ENCODE data around the gene SIGLEC12. TPM values are rescaled to one million over a fixed set of nuclear protein-coding genes. Genes with fewer than 3 reads are reported as not detected.

SIGLEC12 gene
- total RNA-seq, 4 donors from 2014 or later, result 0.11 TPM; not detected in 3

DNA sequence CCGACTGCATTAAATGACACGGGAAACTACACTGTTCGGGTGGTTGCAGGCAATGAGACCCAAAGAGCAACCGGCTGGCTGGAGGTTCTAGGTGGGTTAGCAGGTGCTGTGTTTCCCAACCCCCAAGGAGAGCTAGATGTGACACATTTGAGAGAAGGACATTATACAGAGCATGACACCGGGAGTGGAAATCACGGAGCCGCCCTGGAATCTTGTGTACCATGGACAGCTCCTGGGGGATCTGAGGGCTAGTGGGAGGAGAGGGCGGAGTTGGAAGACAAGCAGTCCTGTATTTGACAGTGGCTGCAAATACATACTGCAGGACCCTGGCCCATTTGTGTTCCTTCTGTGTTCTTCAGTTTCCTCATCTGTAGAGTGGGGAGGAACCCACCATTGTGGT is 21.0 kb downstream of the SIGLEC12 start:
- Histone ChIP-seq H3K9me3 (no peaks in the 10 kb centered on the region), H3K27ac (no peak overlapping the region), H3K4me3 (replicated peaks in 1 of 3) (no peak overlapping the region), H3K4me1 (no peaks in the 10 kb centered on the region), H3K36me3 (no peaks in the 10 kb centered on the region), H3K27me3 (no peaks in the 10 kb centered on the region)
- 11 to 40% methylated on average over 4 to 8 of the region's 8 CpGs for WGBS, 2 donors
- no peak for DNase-seq
- no peak for TF ChIP-seq POLR2A (IDR thresholded peaks at IDR 0.05)
- TF ChIP-seq, protein P1, sequence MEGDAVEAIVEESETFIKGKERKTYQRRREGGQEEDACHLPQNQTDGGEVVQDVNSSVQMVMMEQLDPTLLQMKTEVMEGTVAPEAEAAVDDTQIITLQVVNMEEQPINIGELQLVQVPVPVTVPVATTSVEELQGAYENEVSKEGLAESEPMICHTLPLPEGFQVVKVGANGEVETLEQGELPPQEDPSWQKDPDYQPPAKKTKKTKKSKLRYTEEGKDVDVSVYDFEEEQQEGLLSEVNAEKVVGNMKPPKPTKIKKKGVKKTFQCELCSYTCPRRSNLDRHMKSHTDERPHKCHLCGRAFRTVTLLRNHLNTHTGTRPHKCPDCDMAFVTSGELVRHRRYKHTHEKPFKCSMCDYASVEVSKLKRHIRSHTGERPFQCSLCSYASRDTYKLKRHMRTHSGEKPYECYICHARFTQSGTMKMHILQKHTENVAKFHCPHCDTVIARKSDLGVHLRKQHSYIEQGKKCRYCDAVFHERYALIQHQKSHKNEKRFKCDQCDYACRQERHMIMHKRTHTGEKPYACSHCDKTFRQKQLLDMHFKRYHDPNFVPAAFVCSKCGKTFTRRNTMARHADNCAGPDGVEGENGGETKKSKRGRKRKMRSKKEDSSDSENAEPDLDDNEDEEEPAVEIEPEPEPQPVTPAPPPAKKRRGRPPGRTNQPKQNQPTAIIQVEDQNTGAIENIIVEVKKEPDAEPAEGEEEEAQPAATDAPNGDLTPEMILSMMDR (IDR thresholded peaks at IDR 0.05), result no peak
- intact Hi-C loops (cut with DNase I), result no loop called here

DNA sequence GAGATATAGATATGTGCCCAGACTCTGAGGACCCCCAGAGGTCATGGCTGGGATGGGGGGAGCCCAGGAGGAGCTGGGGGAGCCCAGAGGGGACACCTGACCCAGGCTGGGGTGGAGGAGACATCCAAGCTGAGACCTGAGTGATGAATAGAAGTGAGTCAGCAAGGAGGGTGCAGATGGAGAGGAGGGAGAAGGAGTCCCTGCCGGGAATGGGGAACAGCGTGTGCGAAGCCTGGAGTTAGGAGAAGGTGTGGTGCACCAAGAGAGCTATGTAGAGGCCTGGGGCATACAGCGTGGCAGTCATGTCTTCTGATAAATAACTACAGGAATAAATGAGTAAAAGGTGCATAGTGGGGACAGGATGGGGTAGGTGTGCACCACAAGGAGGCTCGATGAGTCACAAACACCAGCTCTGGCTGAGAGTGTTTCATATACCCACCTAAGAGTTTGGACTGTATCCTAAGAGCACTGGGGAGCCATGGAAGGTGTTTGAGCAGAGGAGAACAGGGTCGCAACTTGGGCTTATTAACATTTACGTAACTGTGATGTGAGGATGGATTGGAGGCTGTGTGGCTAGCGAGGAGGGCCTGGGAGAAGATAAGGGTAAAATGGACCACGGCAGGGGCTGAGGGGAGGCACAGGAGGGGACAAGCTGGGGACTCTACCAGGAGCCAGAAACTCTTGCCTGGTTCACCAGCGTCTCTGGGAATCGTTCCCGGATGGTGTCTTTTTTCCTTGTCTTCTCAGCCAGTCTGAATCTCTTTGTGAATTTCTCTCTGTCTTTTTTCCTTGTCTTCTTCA is 21.9 kb downstream of the SIGLEC12 start:
- H3K36me3 ChIP-seq, result no peaks in the 10 kb centered on the region
- TF ChIP-seq POLR2A (IDR thresholded peaks at IDR 0.05), result no peak
- TF ChIP-seq, protein P1 (IDR thresholded peaks at IDR 0.05), result no peak
- H3K27me3 ChIP-seq, result no peaks in the 10 kb centered on the region
- H3K27ac ChIP-seq, result no peak overlapping the region
- no peak for DNase-seq
- no peaks in the 10 kb centered on the region for H3K9me3 ChIP-seq
- intact Hi-C loops (cut with DNase I), result loop anchor here (10.0 kb wide), 1 partner anchor 175 kb away; no protein-coding TSS in a partner anchor
- H3K4me3 ChIP-seq (replicated peaks in 1 of 3), result no peak overlapping the region
- WGBS, 2 donors, result 81 to 84% methylated on average over 12 of the region's 12 CpGs
- no peaks in the 10 kb centered on the region for H3K4me1 ChIP-seq

DNA sequence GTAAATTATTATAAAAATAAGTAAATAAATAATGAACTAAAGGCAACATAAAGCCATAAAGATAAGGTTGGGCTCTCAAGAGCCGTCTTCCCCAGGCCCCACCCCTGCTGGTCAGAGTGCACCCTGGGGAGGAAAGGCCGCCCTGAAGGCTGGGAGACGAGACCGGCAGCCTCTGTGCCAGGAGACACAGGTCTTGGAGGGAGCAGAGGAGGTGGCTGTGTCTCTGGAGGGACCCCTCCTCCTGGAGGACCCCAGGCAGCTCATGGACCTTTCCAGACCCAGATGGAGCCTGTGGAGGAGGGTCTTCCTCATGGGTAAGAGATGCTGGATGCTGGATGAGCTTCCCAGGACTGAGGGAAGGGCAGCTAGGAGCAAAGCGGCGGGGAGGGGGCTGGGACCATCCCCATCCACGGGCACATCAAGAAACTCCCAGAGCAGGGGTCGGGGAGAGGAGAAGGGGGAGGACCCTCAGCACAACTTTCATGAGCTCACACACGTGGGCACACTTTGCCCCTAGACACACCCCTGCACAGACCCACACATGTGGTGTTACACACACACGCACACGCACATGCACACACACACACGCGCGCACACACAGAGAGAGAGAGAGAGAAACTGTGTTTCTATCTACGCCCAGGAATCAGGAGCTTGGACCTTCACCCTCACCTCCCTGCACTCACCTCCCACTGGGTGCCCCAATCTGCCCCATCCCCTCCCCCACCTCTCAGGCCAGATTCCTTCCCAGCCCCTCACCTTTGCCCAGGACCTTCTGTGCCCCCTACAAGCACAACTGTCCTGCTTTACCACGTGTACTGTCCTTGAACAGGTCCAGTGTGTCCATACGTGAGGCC is 23.0 kb downstream of the SIGLEC12 start, which contains the start of gene CEACAM18:
CEACAM18 (plus strand) TSS at position 159 of the 854 bp plus-strand sequence.
- Histone ChIP-seq H3K9me3 (no peaks in the 10 kb centered on the region), H3K27me3 (no peaks in the 10 kb centered on the region), H3K4me3 (replicated peaks in 1 of 3) (no peak within 1 kb of the TSS), H3K36me3 (no peaks in the 10 kb centered on the region), H3K4me1 (no peaks in the 10 kb centered on the region), H3K27ac (no peak within 1 kb of the TSS)
- TF ChIP-seq, protein P1 (IDR thresholded peaks at IDR 0.05), result no peak
- no peak for TF ChIP-seq POLR2A (IDR thresholded peaks at IDR 0.05)
- no peak for DNase-seq
- intact Hi-C loops (cut with DNase I), result loop anchor here (10.0 kb wide), 1 partner anchor 176 kb away; no protein-coding TSS in a partner anchor
- WGBS, 2 donors, result 55 to 56% methylated on average over 8 to 12 of the region's 17 CpGs

DNA sequence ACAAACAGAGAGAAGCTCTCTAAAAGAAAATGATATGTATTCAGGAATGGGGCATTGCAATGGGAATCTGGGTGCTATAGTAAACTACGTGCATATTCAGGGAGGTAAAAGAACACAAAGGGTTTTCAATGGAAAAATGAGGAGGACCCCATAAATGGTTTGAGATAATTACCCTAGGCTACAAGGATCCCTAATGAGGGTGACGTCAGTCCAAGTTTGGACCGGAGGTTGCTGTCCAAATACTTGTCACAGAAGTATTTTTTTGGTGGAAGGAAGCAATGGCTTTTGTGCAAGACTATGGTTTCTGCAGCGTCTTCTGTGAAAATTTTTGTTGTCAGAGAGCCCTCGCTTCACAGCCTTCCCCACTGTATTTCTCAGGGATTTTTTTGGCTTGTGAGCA is 24.3 kb downstream of the SIGLEC12 start:
- DNase-seq, result no peak
- TF ChIP-seq, protein P1 (IDR thresholded peaks at IDR 0.05), result no peak
- no peak for TF ChIP-seq POLR2A (IDR thresholded peaks at IDR 0.05)
- H3K27me3 ChIP-seq, result no peaks in the 10 kb centered on the region
- H3K4me1 ChIP-seq, result no peaks in the 10 kb centered on the region
- intact Hi-C loops (cut with DNase I), result loop anchor here (10.0 kb wide), 1 partner anchor 177 kb away; no protein-coding TSS in a partner anchor
- H3K4me3 ChIP-seq (replicated peaks in 1 of 3), result no peak overlapping the region
- 56 to 61% methylated on average over 5 of the region's 5 CpGs for WGBS, 2 donors
- H3K9me3 ChIP-seq, result no peaks in the 10 kb centered on the region
- H3K27ac ChIP-seq, result no peak overlapping the region
- H3K36me3 ChIP-seq, result no peaks in the 10 kb centered on the region

Measured in thyroid gland (tissue), 4 donors.